Activated CD4-positive, CD25-positive, alpha-beta regulatory T cell (primary cell): ENCODE data around the gene B3GNT7.
A peak's percentile ranks its signal among the peaks of the same experiment; 100 is the strongest.
"Not testable (repeated sequence)": the region's sequence is repeated elsewhere in the genome, so short reads cannot be mapped to it uniquely, and the experiment has no call there.

Source experiments
- DNase-seq, 4 experiments: peaks; one replicate each; lab custom pipeline; 2025; lab: John Stamatoyannopoulos, UW

B3GNT7 gene

GRCh38 chr2:231400681-231401080, 5.2 kb downstream of the B3GNT7 start:
- not testable (repeated sequence) for DNase-seq

DNA sequence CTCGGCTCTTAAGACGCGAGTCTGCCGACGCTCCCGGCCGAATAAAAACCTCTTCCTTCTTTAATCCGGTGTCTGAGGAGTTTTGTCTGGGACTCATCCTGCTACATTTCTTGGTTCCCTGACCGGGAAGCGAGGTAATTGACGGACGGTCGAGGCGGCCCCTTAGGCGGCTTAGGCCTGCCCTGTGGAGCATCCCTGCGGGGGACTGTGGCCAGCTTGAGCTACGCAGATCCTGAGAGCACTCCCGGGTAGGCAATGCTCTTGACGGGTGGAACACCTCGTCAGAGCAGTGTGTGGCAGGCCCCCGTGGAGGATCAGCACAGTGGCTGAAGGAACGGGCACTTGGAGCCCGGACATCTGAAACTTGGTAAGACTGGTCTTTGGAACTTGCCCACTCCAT, 5.6 kb downstream of the B3GNT7 start:
- not testable (repeated sequence) for DNase-seq

- not testable (repeated sequence) for DNase-seq
These were observed 8.1 kb downstream of the B3GNT7 start for GRCh38 chr2:231403421-231404182.

GRCh38 chr2:231404183-231404578, 8.7 kb downstream of the B3GNT7 start:
- DNase-seq, result not testable (repeated sequence)

- peak in 1 of 4 experiments; percentile 14 for DNase-seq
These were observed 10.3 kb downstream of the B3GNT7 start for GRCh38 chr2:231405601-231406367.

DNA sequence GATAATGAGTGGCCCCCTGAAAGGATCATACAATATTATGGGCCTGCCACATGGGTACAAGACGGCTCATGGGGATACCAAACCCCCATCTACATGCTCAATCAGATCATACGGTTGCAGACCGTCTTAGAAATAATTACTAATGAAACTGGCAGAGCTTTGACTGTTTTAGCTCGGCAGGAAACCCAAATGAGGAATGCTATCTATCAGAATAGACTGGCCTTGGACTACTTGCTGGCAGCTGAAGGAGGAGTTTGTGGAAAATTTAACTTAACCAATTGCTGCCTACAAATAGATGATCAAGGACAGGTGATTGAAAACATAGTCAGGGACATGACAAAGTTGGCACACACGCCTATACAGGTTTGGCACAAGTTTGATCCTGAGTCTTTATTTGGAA, 12.2 kb downstream of the B3GNT7 start:
- not testable (repeated sequence) for DNase-seq

GRCh38 chr2:231408304-231408703, 12.8 kb downstream of the B3GNT7 start:
- not testable (repeated sequence) for DNase-seq

- DNase-seq, result no peak
These were observed 14.3 kb downstream of the B3GNT7 start for GRCh38 chr2:231409776-231410175.

GRCh38 chr2:231410293-231411004, 14.9 kb downstream of the B3GNT7 start:
- no peak for DNase-seq

- no peak for DNase-seq
These were observed 15.7 kb downstream of the B3GNT7 start for GRCh38 chr2:231411237-231411636.

DNA sequence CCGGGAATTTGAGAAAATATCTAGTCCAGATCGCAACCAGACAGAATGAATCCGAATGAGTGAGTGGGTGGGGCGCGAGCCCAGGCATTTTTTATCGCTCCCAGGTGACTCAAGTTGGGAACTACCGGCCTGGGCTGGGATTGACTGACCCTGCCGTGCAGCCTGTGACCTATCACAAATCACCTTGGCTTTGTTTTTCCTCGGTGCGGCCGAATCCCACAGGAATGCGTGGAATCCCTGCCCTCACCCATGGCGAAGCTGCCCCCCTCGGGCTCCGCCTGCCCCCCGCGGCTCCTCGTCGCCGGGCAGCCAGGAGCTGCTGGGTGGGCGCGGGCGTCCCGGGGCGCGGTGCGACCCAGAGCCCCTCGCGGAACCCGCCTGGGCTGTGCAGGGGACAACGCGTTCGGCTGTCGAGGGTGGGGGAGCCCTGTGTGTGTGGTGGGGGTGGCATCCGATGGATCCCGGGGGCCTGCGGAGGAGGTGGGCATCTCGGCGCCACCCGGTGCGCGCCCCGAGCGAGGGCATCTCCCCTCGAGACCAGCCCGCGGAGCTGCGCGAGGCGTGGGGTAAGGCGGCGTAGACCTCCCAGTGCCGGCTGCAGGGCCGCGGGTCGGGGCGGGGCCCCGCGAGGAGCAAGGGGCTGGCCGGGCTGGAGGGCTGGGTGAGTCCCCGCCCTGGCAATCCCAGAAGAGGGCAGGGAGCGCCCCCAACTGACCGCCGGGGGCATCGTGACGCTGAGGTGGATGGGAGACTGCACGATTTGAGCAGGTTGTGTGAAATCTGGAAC, 16.5 kb downstream of the B3GNT7 start:
- DNase-seq, result peak in 3 of 4 experiments; percentile 15 to 50 (median 39)

GRCh38 chr2:231412618-231412963, 17.1 kb downstream of the B3GNT7 start:
- DNase-seq, result no peak

DNA sequence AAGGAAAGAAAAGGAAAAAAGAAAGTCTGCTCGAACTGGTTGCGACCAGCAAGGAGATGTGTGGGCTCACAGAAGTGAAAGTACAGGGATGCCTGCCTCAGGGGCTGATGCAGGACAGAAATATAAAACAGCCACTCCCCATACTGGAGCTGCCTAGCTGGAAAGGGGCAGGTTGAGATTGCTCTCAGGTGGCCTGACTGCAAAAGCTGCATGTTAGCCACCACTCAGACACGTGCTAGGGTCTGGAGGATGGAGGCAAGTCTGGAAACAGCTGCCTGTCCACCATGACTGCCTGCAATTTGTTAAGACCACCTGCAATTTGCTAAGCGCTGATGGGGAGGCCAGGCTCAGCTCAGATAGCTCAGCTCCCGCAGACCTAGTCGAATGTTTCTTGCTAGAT, 17.9 kb downstream of the B3GNT7 start:
- DNase-seq, result no peak

- DNase-seq, result no peak
These were observed 18.5 kb downstream of the B3GNT7 start for GRCh38 chr2:231413921-231414476.

DNA sequence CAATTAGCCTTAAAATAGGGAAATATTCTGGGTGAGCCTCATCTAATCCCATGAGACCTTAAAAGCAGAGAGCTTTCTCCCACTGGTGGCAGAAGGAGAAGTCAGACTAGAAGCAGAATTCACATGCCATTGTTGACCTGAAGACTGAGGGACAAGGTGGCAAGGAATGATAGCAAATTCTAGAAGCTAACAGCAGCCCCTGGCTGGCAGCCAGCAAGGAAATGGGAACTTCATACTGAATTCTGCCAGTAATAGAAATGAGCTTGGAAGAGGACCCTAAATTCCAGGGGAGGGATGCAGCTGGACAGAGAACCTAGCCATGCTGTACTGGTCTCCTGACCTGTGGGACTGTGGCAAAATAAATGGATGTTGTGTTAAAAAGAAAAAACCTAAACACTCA, 19.5 kb downstream of the B3GNT7 start:
- DNase-seq, result no peak

DNA sequence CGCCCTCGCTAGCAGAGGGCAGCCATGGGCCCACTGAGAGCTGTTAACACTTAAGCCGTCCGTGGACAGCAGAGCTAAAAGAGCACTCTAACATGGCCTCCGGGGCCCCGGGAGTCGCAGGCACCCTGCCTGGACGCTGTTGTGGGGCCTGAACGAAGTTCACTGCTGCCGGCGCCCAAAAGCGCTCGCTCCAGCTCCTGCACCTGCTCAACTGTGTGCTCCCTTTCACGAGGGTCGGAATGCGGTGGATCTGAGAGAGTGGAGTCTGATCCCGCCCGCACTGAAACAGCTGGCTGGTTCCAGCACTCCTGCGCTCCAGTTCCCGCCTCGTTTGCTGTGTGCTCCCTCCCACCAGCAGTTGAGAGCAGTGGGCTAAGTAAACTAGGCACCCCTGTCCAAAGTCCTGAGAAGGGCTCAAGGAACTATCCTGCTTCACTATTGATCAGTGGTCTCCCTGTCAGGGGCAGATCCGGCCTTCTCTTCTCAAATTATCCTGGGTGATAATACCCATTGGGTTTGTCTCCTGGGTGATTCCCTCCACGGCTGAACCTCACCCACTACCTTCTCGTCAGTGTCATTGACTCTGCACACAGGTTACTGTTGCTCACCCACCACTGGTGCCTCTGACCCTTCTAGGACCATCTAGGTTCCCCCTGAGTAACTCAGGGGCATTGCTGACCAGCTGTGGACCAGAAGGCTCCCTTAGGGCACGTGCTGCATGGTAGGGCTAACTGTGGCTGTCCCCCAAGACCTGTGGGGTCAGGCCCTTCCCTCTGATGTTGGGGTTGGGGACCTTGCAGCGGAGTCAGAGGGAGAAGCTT, 23.5 kb downstream of the B3GNT7 start:
- no peak for DNase-seq

DNA sequence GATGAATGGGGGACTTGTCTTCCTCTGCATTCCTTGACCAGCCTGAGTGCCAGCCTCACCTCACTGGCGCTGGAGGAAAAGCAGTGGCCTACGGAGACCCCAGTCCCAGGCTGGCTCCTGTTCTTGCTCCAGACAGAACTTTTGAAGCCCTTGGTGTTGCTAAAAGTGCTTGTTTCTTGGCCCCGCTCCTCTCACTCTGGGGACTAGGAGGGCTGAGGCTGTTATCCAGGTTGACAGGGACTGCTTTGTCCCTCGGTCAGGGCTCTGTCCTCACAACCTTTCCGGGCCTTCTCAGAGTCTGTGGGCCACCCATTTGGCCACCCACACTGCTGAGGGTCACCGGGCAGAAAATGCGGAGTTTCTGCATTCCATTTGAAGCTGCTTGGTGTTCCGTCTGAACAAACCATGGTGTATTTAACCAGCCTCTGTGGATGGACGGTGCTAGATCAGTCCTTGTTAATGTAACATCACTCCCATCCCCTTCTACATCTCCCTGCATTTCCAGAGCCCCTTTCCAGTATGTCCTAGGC, 25.6 kb downstream of the B3GNT7 start:
- DNase-seq, result no peak

GRCh38 chr2:231422056-231422455, 26.5 kb downstream of the B3GNT7 start:
- DNase-seq, result no peak

GRCh38 chr2:231423176-231423575, 27.7 kb downstream of the B3GNT7 start:
- DNase-seq, result no peak

DNA sequence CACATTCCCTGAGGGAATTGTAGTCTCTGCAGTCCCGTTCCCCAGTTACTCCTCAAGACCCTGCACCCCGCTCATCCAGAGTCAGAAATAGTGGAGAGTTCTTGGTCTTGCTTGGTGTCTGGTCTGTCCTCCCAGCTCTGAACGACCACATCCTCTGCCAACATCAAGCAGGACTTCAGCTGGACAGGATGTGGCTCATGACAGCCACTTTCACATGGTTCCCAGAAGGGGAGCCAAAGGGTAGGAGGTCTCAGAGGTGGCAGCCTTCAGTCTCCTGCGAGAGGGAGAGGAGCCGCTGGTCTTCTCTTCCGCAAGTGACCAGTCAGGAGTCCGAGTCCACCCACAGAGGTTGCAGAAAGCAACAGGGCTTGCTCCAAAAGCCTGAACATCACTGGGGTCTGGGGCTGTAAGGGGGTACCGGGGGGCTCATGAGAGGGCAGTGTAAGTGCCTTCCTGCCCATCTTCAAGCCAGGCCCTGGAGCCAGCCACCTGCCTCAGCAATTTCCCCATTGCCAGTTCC, 29.8 kb downstream of the B3GNT7 start:
- DNase-seq, result no peak
